ENCODE measurements around the gene ZNF569. TPM values are rescaled to one million over a fixed set of nuclear protein-coding genes. Genes with fewer than 3 reads are reported as not detected.

ZNF569 gene
- total and polyA plus RNA-seq, 2 of the 13 experiments (the other 11 are each of a cell fraction or from before 2014, with no cell fraction given), result 1.4 to 5.7 TPM

DNA sequence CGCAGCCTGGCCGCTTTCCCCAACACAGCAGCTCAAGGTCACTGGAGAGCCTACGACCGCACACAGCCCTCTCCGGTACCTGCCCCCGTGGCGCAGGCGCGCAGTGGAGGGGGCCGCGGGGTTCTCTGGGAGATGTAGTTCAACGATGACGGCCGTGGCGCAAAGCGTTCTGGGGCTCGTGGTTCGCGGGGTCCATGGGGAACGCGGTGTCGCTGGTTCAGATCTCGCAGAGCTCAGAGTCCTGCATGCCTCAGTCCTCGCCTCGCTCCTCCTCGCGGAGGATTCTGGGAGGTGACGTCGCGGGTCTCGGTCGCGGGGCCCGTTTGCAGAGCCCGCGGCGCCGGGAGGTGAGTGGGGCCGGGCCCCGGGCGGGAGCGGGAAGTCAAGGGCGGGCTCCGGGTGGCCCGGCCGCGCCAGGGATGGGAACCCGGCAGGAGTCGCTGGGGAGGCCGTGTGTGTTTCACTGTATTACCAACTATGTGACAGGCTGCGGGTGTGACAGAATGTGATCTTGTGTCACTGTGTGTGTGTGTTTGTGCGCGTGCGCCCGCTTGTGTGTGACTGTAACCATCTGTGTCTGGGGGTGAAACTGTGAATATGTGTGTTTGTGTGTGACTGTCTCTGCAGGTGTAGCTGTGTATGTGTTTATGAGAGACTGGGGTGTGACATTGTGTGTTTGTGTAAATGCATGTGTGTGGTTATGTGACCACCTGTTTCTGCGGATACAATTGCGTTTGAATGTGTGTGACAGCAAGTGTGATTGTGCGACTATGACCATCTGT is 96.2 kb downstream of the ZNF569 start, which contains the start of gene ZNF527 (continued):
- TF ChIP-seq MAFF (IDR thresholded peaks at IDR 0.05; ENCODE audit: low read depth, low read length) (no peak), KLF16 (CRISPR knock-in tag; IDR thresholded peaks at IDR 0.05) (peak in 1 of 2 experiments; percentile 82; a peak in 2 of 4 replicates), GATAD1 (CRISPR knock-in tag; IDR thresholded peaks at IDR 0.05) (peak; percentile 85), PRPF4 (IDR thresholded peaks at IDR 0.05; ENCODE audit: low read depth, low read length, poor library complexity, severe bottlenecking) (no peak), ZNF720 (CRISPR knock-in tag; IDR thresholded peaks at IDR 0.05) (no peak), ETV6 (CRISPR knock-in tag; conservative IDR thresholded peaks at IDR 0.05) (0 out of 2 replicates have a peak, but pooled peaks have one; percentile 62), ZFP82 (CRISPR knock-in tag; IDR thresholded peaks at IDR 0.05; ENCODE audit: borderline replicate concordance) (0 out of 2 replicates have a peak, but pooled peaks have one; percentile 29), ZFAT (CRISPR knock-in tag; conservative IDR thresholded peaks at IDR 0.05) (no peak), RAD51 (IDR thresholded peaks at IDR 0.05; ENCODE audit: borderline replicate concordance) (no peak), ZNF557 (CRISPR knock-in tag; IDR thresholded peaks at IDR 0.05) (no peak), TBX2 (CRISPR knock-in tag; IDR thresholded peaks at IDR 0.05; ENCODE audit: borderline replicate concordance) (no peak; the same call in 1 of the 2 replicates), KLF9 (CRISPR knock-in tag; IDR thresholded peaks at IDR 0.05; ENCODE audit: low read depth) (no peak), SRSF9 (IDR thresholded peaks at IDR 0.05; ENCODE audit: borderline replicate concordance, insufficient read depth, low read depth, low read length, poor library complexity, severe bottlenecking) (no peak)
- TF ChIP-seq, protein P1, sequence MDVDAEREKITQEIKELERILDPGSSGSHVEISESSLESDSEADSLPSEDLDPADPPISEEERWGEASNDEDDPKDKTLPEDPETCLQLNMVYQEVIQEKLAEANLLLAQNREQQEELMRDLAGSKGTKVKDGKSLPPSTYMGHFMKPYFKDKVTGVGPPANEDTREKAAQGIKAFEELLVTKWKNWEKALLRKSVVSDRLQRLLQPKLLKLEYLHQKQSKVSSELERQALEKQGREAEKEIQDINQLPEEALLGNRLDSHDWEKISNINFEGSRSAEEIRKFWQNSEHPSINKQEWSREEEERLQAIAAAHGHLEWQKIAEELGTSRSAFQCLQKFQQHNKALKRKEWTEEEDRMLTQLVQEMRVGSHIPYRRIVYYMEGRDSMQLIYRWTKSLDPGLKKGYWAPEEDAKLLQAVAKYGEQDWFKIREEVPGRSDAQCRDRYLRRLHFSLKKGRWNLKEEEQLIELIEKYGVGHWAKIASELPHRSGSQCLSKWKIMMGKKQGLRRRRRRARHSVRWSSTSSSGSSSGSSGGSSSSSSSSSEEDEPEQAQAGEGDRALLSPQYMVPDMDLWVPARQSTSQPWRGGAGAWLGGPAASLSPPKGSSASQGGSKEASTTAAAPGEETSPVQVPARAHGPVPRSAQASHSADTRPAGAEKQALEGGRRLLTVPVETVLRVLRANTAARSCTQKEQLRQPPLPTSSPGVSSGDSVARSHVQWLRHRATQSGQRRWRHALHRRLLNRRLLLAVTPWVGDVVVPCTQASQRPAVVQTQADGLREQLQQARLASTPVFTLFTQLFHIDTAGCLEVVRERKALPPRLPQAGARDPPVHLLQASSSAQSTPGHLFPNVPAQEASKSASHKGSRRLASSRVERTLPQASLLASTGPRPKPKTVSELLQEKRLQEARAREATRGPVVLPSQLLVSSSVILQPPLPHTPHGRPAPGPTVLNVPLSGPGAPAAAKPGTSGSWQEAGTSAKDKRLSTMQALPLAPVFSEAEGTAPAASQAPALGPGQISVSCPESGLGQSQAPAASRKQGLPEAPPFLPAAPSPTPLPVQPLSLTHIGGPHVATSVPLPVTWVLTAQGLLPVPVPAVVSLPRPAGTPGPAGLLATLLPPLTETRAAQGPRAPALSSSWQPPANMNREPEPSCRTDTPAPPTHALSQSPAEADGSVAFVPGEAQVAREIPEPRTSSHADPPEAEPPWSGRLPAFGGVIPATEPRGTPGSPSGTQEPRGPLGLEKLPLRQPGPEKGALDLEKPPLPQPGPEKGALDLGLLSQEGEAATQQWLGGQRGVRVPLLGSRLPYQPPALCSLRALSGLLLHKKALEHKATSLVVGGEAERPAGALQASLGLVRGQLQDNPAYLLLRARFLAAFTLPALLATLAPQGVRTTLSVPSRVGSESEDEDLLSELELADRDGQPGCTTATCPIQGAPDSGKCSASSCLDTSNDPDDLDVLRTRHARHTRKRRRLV (CRISPR knock-in tag; IDR thresholded peaks at IDR 0.05), result no peak
- TF ChIP-seq, protein P2, sequence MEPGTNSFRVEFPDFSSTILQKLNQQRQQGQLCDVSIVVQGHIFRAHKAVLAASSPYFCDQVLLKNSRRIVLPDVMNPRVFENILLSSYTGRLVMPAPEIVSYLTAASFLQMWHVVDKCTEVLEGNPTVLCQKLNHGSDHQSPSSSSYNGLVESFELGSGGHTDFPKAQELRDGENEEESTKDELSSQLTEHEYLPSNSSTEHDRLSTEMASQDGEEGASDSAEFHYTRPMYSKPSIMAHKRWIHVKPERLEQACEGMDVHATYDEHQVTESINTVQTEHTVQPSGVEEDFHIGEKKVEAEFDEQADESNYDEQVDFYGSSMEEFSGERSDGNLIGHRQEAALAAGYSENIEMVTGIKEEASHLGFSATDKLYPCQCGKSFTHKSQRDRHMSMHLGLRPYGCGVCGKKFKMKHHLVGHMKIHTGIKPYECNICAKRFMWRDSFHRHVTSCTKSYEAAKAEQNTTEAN (CRISPR knock-in tag; conservative IDR thresholded peaks at IDR 0.05), result peak; percentile 48; the same call in 1 of the 2 replicates
- TF ChIP-seq, protein P3, sequence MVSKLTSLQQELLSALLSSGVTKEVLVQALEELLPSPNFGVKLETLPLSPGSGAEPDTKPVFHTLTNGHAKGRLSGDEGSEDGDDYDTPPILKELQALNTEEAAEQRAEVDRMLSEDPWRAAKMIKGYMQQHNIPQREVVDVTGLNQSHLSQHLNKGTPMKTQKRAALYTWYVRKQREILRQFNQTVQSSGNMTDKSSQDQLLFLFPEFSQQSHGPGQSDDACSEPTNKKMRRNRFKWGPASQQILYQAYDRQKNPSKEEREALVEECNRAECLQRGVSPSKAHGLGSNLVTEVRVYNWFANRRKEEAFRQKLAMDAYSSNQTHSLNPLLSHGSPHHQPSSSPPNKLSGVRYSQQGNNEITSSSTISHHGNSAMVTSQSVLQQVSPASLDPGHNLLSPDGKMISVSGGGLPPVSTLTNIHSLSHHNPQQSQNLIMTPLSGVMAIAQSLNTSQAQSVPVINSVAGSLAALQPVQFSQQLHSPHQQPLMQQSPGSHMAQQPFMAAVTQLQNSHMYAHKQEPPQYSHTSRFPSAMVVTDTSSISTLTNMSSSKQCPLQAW (CRISPR knock-in tag; IDR thresholded peaks at IDR 0.05), result no peak
- TF ChIP-seq, protein P4, sequence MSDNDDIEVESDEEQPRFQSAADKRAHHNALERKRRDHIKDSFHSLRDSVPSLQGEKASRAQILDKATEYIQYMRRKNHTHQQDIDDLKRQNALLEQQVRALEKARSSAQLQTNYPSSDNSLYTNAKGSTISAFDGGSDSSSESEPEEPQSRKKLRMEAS (IDR thresholded peaks at IDR 0.05), result peak; percentile 87
- TF ChIP-seq, protein P5, sequence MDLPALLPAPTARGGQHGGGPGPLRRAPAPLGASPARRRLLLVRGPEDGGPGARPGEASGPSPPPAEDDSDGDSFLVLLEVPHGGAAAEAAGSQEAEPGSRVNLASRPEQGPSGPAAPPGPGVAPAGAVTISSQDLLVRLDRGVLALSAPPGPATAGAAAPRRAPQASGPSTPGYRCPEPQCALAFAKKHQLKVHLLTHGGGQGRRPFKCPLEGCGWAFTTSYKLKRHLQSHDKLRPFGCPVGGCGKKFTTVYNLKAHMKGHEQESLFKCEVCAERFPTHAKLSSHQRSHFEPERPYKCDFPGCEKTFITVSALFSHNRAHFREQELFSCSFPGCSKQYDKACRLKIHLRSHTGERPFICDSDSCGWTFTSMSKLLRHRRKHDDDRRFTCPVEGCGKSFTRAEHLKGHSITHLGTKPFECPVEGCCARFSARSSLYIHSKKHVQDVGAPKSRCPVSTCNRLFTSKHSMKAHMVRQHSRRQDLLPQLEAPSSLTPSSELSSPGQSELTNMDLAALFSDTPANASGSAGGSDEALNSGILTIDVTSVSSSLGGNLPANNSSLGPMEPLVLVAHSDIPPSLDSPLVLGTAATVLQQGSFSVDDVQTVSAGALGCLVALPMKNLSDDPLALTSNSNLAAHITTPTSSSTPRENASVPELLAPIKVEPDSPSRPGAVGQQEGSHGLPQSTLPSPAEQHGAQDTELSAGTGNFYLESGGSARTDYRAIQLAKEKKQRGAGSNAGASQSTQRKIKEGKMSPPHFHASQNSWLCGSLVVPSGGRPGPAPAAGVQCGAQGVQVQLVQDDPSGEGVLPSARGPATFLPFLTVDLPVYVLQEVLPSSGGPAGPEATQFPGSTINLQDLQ (CRISPR knock-in tag; IDR thresholded peaks at IDR 0.05), result no peak

Measured in HepG2 (cell line).